GM19468 (cell line): ENCODE data around the gene MMD.
"Not testable (repeated sequence)": the region's sequence is repeated elsewhere in the genome, so short reads cannot be mapped to it uniquely, and the experiment has no call there.

ENCODE experiments used
- ATAC-seq: cut with Tn5 transposase; IDR thresholded peaks from one replicate; pipeline ENCODE4 v1.9.1; 2021; ENCODE audit warnings: mild to moderate bottlenecking, moderate library complexity, moderate number of reproducible peaks; ENCODE audit not compliant: unreplicated experiment; ENCODE audit errors: extremely low read depth

MMD gene

GRCh38 chr17:55402374-55402773 lies 19.3 kb downstream of the MMD start:
- no peak for ATAC-seq

DNA sequence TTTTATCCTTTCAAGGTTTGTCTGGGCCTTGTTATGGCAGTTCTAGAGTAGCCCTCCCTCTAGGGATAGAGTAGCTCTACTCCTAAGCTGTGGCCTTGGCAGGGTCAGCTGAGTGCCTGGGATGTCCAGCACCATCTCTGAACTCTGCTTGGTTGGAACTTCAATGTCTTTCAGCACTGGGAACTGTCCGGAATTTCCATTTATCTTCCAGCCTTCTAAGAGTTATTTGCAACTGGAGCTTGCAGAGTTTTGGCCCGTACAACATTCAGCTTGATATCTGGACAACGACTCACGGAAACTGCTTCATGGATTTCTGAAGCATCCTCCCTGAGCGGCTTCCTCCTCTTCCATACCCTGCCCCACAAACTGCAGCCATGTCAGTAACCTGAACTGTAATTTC lies 22.9 kb downstream of the MMD start:
- ATAC-seq: no peak

DNA sequence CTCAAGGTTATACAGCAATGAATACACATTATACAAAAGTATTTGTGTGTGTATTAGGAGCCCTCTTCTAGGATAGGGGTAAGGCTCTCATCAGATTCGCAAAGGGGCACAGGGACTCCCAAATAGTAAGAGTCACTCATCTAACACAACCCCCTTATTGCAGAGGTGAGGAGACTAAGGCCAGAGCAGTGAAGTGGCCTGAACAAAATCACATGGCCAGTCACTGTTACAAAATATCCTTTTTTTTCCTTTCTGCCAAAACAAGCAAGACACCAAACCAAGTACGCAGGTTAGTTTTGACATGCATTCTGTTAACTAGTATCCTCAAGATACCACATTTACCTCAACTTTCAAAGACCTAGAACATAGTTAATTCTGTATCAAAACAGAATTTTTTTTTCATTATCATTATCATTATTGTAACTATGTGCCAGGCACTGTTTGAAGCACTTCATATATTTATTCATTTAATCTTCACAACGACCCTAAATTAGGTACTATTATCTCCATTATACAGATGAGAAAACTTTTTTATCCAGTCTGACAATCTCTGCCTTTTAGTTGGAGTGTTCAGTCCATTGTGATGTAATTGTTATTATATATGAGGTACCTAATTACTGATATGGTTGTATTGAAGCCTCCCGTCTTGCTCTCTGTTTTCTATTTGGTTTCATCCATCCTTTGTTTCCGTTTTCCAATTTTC lies 25.7 kb downstream of the MMD start:
- ATAC-seq: no peak

GRCh38 chr17:55394357-55395021 lies 27.1 kb downstream of the MMD start:
- ATAC-seq: no peak

GRCh38 chr17:55391764-55392467 lies 29.7 kb downstream of the MMD start:
- ATAC-seq: no peak

DNA sequence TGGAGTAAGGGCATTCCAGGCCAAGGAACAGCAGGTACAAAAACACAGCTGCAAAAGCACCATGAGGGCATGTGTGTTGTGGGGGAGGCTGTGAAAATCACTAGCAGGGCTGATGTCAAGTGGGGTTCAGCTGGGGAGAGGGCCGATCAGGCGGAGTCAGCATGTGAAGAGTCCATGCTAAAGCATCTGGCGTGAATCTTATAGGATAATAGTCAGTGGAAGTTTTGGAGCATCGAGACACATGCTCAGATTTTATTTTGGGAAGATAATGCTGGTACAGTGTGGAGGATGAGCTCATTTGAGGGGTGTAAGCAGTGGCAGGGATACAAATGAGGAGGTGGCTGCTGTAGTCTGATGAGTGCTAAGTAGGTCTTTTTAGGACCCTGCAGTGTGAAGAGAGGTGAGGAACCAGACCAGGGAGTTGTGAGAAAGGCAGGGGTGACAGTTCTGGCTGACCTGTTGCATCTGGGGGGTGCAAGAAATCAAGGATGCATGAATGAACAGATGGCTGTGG lies 30.3 kb downstream of the MMD start:
- no peak for ATAC-seq

DNA sequence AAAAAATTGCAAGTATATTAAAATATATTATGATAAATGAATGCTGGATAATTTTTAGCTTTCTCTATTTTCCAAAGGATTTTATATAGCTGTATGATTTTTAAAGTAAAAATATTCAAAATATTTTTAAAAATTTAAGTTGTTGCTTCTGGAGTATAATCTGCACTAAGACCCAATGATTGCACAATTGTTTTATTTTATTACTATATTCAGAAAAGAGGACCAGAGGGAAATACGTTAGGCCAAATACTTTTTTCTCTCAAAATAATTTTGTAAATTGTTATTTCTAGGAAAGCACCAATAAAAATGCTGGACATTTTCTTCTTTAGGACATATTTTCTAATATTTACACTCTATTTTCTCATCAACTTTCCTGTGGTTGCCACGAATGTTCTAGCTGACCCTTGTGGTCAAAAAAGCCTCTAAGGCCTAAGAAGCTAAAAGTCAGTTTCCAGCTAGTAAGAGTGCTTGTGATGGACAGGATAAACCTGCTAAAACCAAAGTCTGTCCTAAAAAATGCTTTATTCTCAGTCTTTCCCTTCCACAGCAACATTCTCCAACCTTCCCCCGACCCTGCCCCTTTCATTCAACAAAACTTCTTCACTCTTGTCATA lies 31.2 kb downstream of the MMD start:
- no peak for ATAC-seq

- not testable (repeated sequence) for ATAC-seq
Observed at GRCh38 chr17:55389715-55390114, 31.9 kb downstream of the MMD start.

- no peak for ATAC-seq
Observed at GRCh38 chr17:55388842-55389241, 32.8 kb downstream of the MMD start.

GRCh38 chr17:55386796-55387332 lies 34.8 kb downstream of the MMD start:
- no peak for ATAC-seq

DNA sequence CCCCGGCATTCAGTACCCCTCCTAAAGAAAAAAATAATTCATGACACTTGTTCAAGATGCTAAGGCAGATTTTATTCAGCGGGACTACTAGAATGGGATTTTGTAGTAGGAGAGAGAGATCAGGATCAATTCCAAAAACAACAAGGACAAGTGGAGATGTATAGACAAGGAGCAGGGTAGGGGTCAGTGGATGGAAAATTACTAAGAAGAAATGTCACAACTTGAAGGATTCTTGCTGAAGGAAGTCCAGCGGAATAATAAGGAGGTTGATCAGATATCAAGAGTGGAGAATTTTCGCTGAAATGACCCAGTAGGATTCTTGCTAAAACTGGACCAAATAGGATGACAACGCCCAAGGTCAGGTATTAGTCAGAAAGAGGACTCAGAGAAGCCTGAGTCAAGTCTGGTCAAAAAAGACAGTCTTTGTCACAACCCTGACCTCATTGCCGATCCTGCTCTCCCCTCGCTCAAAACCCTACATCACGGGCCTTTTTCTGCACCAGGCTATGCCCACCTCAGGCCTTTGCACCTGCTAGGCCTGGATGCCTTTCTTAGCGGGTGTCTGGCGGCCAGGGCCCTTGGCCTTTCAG lies 36.9 kb downstream of the MMD start:
- no peak for ATAC-seq

- ATAC-seq: no peak
Observed at GRCh38 chr17:55383771-55384642, 37.6 kb downstream of the MMD start.

GRCh38 chr17:55381017-55381770 lies 40.4 kb downstream of the MMD start:
- no peak for ATAC-seq

GRCh38 chr17:55377671-55378275 lies 43.9 kb downstream of the MMD start:
- ATAC-seq: no peak

GRCh38 chr17:55368706-55369105 lies 52.9 kb downstream of the MMD start:
- no peak for ATAC-seq

DNA sequence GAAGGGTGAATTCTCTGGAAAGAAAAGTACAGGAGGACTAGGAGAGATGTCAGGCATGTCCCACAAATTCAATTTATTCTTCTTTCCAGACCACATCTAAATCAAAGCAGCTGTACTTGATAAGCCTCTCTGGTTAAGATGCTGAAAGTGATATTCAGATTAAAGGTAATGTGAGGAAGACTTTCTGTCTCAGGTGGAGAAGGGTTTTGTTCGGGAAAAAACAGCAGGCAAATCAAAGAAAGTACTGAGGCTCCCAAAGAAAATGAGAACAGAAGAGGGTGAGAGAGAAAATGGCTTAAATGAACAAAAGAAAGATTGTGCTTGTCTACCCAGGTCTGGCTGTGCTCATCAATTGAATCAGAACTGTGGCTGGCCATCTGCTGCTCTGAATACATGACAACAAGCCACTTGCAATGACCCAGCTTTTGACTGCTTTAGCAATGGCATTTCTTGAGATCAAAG lies 55.6 kb downstream of the MMD start:
- no peak for ATAC-seq

DNA sequence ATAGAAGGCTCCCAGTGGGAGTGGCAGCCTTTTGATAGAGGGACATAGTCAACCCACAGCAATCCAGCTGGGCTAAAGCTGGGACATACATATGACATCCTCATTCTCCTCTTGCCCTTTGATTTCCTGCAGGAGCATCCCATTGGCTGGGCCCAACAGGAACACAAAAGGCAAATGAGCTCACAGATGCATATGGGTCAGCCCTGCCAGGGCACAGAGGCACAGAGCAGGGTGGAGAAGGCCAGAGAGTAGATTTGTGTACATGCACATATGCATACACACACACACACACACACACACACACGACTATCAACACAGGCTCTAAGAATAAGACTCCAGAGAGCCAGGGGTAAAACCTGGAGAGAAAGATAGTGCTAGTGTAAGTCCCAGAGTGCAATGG lies 58.6 kb downstream of the MMD start:
- no peak for ATAC-seq

GRCh38 chr17:55360971-55361370 lies 60.7 kb downstream of the MMD start:
- ATAC-seq: no peak
